Measurements from ENCODE around the gene FXYD7.

- TF ChIP-seq CTCF (IDR thresholded peaks at IDR 0.05) (no peak), POLR2A (IDR thresholded peaks at IDR 0.05) (no peak)
Measured at GRCh38 chr19:35119578-35120155, 23.4 kb upstream of the FXYD7 start.
